WTC11 (cell line): ENCODE data around the gene TPK1. TPM values are rescaled to one million over a fixed set of nuclear protein-coding genes. Genes with fewer than 3 reads are reported as not detected.

Experiments
- ATAC-seq: fragments of 200-7000 bp; cut with Tn5 transposase; 2 replicates; pipeline ENCODE4 v1.10.0; 2021; ENCODE audit warnings: mild to moderate bottlenecking, moderate library complexity
- CTCF ChIA-PET: fragments of 300-600 bp; sonication (Branson Sonifier 250); formaldehyde crosslinking; loops from one replicate; lab custom pipeline; 2021; ENCODE audit warnings: antibody characterized with exemption; lab: Charles Lee
- POLR2A ChIA-PET: fragments of 350-600 bp; sonication (Branson Sonifier 250); formaldehyde crosslinking; loops from one replicate; lab custom pipeline; 2021; ENCODE audit warnings: antibody characterized with exemption; lab: Charles Lee
- DNase-seq: peaks from one replicate; pipeline ENCODE4 v3.0.0; 2021; ENCODE audit warnings: low spot score
- H3K27ac Mint-ChIP-seq: 2 replicates; pipeline ENCODE4 v1.8.0; 2021; ENCODE audit warnings: mixed read lengths
- H3K27me3 Mint-ChIP-seq: 2 replicates; pipeline ENCODE4 v1.8.0; 2021; ENCODE audit warnings: low read depth, mild to moderate bottlenecking, moderate library complexity, mixed read lengths
- H3K36me3 Mint-ChIP-seq: 2 replicates; pipeline ENCODE4 v1.8.0; 2021; ENCODE audit warnings: mixed read lengths
- H3K4me1 Mint-ChIP-seq: 2 replicates; pipeline ENCODE4 v1.8.0; 2022; ENCODE audit warnings: mixed read lengths
- H3K4me3 Mint-ChIP-seq: 2 replicates; pipeline ENCODE4 v1.8.0; 2021; ENCODE audit warnings: mild to moderate bottlenecking, moderate library complexity, mixed read lengths
- H3K9me3 Mint-ChIP-seq: 2 replicates; pipeline ENCODE4 v1.8.0; 2021; ENCODE audit warnings: mixed read lengths
- CREB1 ChIP-seq: sonication (generic); formaldehyde crosslinking; IDR thresholded peaks from 2 replicates; pipeline ENCODE4 v1.8.0; 2023; ENCODE audit warnings: mild to moderate bottlenecking, missing genetic modification reagents
- ESRRA ChIP-seq: sonication (generic); formaldehyde crosslinking; IDR thresholded peaks from 2 replicates; pipeline ENCODE4 v1.8.1; 2022; ENCODE audit warnings: mild to moderate bottlenecking, missing genetic modification reagents, borderline replicate concordance
- FOXK1 ChIP-seq: sonication (generic); formaldehyde crosslinking; IDR thresholded peaks from 2 replicates; pipeline ENCODE4 v1.8.0; 2022; ENCODE audit warnings: mild to moderate bottlenecking, moderate library complexity, missing genetic modification reagents
- FOXP1 ChIP-seq: sonication (generic); formaldehyde crosslinking; IDR thresholded peaks from 2 replicates; pipeline ENCODE4 v1.8.0; 2022; ENCODE audit warnings: missing genetic modification reagents, mild to moderate bottlenecking, moderate library complexity, borderline replicate concordance
- GABPB1 ChIP-seq: sonication (generic); formaldehyde crosslinking; IDR thresholded peaks from 2 replicates; pipeline ENCODE4 v1.8.1; 2023; ENCODE audit warnings: mild to moderate bottlenecking, missing genetic modification reagents
- GRHL2 ChIP-seq: fragments of 250-450 bp; sonication (Bioruptor Pico); IDR thresholded peaks from 2 replicates; pipeline ENCODE4 v1.8.0; 2022; ENCODE audit warnings: mild to moderate bottlenecking, moderate library complexity; ENCODE audit not compliant: insufficient replicate concordance, severe bottlenecking
- KAT7 ChIP-seq: sonication (generic); formaldehyde crosslinking; IDR thresholded peaks from 2 replicates; pipeline ENCODE4 v1.8.1; 2023; ENCODE audit warnings: missing genetic modification reagents, mild to moderate bottlenecking, borderline replicate concordance
- NFYB ChIP-seq: sonication (generic); formaldehyde crosslinking; conservative IDR thresholded peaks from 2 replicates; pipeline ENCODE4 v1.8.0; 2022; ENCODE audit warnings: low read depth, missing genetic modification reagents
- PRRX2 ChIP-seq: fragments of 250-450 bp; sonication (Bioruptor Pico); IDR thresholded peaks from 2 replicates; pipeline ENCODE4 v1.8.0; 2021; ENCODE audit warnings: mild to moderate bottlenecking
- RORB ChIP-seq: fragments of 250-450 bp; sonication (Bioruptor Pico); IDR thresholded peaks from 2 replicates; pipeline ENCODE4 v1.9.0; 2021; ENCODE audit warnings: mild to moderate bottlenecking
- SMAD3 ChIP-seq: sonication (generic); formaldehyde crosslinking; IDR thresholded peaks from 2 replicates; pipeline ENCODE4 v1.8.0; 2022; ENCODE audit warnings: missing genetic modification reagents, mild to moderate bottlenecking, borderline replicate concordance
- ZNF232 ChIP-seq: sonication (generic); formaldehyde crosslinking; IDR thresholded peaks from 2 replicates; pipeline ENCODE4 v1.8.0; 2022; ENCODE audit warnings: mild to moderate bottlenecking, missing genetic modification reagents
- ZNF396 ChIP-seq: fragments of 250-450 bp; sonication (Bioruptor Pico); IDR thresholded peaks from 2 replicates; pipeline ENCODE4 v1.8.0; 2021; ENCODE audit warnings: mild to moderate bottlenecking, moderate library complexity, borderline replicate concordance
- total RNA-seq: library from RNA; stranded (reverse); gene quantifications from 3 replicates; pipeline ENCODE4 v1.2.3, GENCODE V29; 2021
- TF ChIP-seq, protein P1 (sequence below): sonication (generic); formaldehyde crosslinking; IDR thresholded peaks from 2 replicates; pipeline ENCODE4 v1.8.1; 2022; ENCODE audit warnings: mild to moderate bottlenecking, missing genetic modification reagents, moderate library complexity, borderline replicate concordance
- TF ChIP-seq, protein P2 (sequence below): sonication (generic); formaldehyde crosslinking; IDR thresholded peaks from 2 replicates; pipeline ENCODE4 v1.8.1; 2022; ENCODE audit warnings: mild to moderate bottlenecking, moderate library complexity, missing genetic modification reagents
- TF ChIP-seq, protein P3 (sequence below): fragments of 250-450 bp; sonication (Bioruptor Pico); IDR thresholded peaks from 2 replicates; pipeline ENCODE4 v1.9.0; 2021; ENCODE audit warnings: mild to moderate bottlenecking, borderline replicate concordance
- TF ChIP-seq, protein P4 (sequence below): sonication (generic); formaldehyde crosslinking; conservative IDR thresholded peaks from 2 replicates; pipeline ENCODE4 v1.8.1; 2022; ENCODE audit warnings: mild to moderate bottlenecking, missing genetic modification reagents
- TF ChIP-seq, protein P5 (sequence below): sonication (generic); formaldehyde crosslinking; IDR thresholded peaks from 2 replicates; pipeline ENCODE4 v1.8.1; 2023; ENCODE audit warnings: mild to moderate bottlenecking, moderate library complexity, missing genetic modification reagents
- TF ChIP-seq, protein P6 (sequence below): sonication (generic); formaldehyde crosslinking; IDR thresholded peaks from 2 replicates; pipeline ENCODE4 v1.8.0; 2022; ENCODE audit warnings: missing genetic modification reagents

Gene TPK1
- total RNA-seq, 1 experiment from 2014 or later, result 2.7 TPM

DNA sequence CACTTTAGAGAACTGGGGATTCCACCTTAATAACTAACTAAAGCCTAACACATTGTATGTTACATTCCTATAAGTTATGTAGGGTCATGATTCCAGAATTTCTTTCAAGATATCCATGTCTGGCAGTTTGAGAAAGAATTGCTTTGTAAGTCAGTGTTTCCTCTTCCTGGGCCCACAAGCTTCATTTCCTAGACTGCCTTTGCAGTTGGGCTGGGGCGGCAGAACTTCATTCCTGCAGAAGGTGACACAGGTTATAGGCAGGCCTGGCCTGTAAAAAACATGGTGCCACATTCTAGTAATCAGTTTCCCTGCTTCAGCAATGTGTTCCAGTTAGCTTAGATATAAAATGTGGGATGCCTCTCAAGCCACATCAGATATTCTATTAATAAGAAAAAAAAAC, 248.2 kb downstream of the TPK1 start (continued):
- TF ChIP-seq ZNF396, result no peak
- TF ChIP-seq FOXK1 (CRISPR knock-in tag), result no peak
- no peak for TF ChIP-seq KAT7 (CRISPR knock-in tag)
- TF ChIP-seq ZNF232 (CRISPR knock-in tag), result no peak
- TF ChIP-seq, protein P1, sequence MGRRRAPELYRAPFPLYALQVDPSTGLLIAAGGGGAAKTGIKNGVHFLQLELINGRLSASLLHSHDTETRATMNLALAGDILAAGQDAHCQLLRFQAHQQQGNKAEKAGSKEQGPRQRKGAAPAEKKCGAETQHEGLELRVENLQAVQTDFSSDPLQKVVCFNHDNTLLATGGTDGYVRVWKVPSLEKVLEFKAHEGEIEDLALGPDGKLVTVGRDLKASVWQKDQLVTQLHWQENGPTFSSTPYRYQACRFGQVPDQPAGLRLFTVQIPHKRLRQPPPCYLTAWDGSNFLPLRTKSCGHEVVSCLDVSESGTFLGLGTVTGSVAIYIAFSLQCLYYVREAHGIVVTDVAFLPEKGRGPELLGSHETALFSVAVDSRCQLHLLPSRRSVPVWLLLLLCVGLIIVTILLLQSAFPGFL (CRISPR knock-in tag), result no peak
- no peak for TF ChIP-seq SMAD3
- TF ChIP-seq GABPB1 (CRISPR knock-in tag), result no peak
- TF ChIP-seq FOXP1 (CRISPR knock-in tag), result no peak

DNA sequence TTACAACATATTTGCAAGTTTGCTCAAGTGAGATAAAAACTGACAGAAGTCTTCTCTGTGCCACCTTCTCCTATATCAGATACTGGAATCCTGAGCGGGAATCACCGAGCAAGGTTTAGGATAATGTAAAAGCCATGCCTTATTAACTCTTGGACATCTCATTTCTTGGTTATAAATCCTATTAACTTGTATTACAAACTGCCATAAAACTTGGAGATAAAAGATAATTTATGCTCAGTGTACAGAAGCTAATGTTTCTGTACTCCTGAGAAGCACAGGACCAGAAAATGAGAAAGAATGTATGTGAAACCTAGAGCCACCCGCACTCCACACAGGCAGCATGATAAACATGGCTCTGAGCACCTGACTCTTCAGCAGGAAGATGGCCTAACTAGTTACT, 251.1 kb downstream of the TPK1 start:
- H3K27me3 Mint-ChIP-seq, result no peaks in the 10 kb centered on the region
- no peaks in the 10 kb centered on the region for H3K4me1 Mint-ChIP-seq
- no peaks in the 10 kb centered on the region for H3K36me3 Mint-ChIP-seq
- ChIA-PET POLR2A (no interaction called here), CTCF (no interaction called here)
- TF ChIP-seq, protein P2, sequence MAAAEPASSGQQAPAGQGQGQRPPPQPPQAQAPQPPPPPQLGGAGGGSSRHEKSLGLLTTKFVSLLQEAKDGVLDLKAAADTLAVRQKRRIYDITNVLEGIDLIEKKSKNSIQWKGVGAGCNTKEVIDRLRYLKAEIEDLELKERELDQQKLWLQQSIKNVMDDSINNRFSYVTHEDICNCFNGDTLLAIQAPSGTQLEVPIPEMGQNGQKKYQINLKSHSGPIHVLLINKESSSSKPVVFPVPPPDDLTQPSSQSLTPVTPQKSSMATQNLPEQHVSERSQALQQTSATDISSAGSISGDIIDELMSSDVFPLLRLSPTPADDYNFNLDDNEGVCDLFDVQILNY (CRISPR knock-in tag), result no peak
- TF ChIP-seq RORB (no peak), NFYB (CRISPR knock-in tag) (no peak)
- TF ChIP-seq, protein P3, sequence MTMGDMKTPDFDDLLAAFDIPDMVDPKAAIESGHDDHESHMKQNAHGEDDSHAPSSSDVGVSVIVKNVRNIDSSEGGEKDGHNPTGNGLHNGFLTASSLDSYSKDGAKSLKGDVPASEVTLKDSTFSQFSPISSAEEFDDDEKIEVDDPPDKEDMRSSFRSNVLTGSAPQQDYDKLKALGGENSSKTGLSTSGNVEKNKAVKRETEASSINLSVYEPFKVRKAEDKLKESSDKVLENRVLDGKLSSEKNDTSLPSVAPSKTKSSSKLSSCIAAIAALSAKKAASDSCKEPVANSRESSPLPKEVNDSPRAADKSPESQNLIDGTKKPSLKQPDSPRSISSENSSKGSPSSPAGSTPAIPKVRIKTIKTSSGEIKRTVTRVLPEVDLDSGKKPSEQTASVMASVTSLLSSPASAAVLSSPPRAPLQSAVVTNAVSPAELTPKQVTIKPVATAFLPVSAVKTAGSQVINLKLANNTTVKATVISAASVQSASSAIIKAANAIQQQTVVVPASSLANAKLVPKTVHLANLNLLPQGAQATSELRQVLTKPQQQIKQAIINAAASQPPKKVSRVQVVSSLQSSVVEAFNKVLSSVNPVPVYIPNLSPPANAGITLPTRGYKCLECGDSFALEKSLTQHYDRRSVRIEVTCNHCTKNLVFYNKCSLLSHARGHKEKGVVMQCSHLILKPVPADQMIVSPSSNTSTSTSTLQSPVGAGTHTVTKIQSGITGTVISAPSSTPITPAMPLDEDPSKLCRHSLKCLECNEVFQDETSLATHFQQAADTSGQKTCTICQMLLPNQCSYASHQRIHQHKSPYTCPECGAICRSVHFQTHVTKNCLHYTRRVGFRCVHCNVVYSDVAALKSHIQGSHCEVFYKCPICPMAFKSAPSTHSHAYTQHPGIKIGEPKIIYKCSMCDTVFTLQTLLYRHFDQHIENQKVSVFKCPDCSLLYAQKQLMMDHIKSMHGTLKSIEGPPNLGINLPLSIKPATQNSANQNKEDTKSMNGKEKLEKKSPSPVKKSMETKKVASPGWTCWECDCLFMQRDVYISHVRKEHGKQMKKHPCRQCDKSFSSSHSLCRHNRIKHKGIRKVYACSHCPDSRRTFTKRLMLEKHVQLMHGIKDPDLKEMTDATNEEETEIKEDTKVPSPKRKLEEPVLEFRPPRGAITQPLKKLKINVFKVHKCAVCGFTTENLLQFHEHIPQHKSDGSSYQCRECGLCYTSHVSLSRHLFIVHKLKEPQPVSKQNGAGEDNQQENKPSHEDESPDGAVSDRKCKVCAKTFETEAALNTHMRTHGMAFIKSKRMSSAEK (CRISPR knock-in tag), result no peak
- no peaks in the 10 kb centered on the region for H3K9me3 Mint-ChIP-seq
- H3K4me3 Mint-ChIP-seq, result no peak overlapping the region
- no peak for ATAC-seq
- no peak overlapping the region for H3K27ac Mint-ChIP-seq
- DNase-seq, result no peak

DNA sequence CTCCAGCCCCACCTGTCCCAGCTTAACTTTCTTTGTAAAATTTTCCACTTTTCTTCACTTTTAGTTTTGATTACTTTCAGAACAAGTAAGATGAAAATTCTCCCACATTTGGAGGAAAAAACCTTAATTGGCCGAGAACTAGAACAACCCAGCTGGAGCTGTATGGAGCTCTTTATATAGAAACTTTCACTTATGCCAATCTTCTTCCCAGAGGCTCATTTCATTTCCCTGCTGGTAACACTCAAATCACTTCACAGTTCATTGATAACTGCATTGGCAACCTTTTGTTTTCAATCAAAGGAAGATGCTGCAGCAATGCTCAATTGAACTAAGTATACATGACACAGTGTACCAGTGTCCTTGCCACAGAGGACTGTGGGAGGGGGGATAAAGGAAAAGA, 256.2 kb downstream of the TPK1 start:
- ATAC-seq, result no peak
- ChIA-PET POLR2A (no interaction called here), CTCF (no interaction called here)
- no peaks in the 10 kb centered on the region for H3K4me1 Mint-ChIP-seq
- peaks cover 2% of the 10 kb centered on the region; the same call in 1 of the 2 replicates for H3K9me3 Mint-ChIP-seq
- TF ChIP-seq ESRRA (CRISPR knock-in tag), result no peak
- DNase-seq, result no peak
- no peak overlapping the region for H3K4me3 Mint-ChIP-seq
- no peaks in the 10 kb centered on the region for H3K27me3 Mint-ChIP-seq
- H3K36me3 Mint-ChIP-seq, result no peaks in the 10 kb centered on the region
- H3K27ac Mint-ChIP-seq, result no peak overlapping the region

DNA sequence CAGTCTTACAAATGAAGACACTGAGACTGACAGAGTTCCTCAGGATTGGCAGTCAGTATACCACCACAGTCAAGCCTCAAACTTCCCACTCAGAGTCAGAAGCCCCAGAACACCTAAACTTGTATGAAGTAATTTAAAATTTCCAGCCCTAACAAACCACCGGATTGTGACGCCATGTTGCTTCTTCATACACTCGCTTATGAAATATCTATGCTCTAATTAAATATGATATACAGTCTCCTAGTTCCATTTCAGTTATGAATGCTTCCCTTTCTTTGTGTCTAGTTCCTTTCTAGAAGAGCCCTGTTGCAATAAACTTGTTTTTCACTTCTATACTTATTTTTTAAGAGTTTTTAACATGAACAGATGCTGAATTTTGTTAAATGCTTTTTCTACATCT, 260.4 kb downstream of the TPK1 start:
- Mint-ChIP-seq H3K36me3 (no peaks in the 10 kb centered on the region), H3K4me1 (no peaks in the 10 kb centered on the region), H3K9me3 (peaks cover 7% of the 10 kb centered on the region), H3K27me3 (no peaks in the 10 kb centered on the region), H3K4me3 (no peak overlapping the region), H3K27ac (no peak overlapping the region)
- ChIA-PET POLR2A (no interaction called here), CTCF (no interaction called here)
- DNase-seq (no peak), ATAC-seq (no peak)
- TF ChIP-seq, protein P4, sequence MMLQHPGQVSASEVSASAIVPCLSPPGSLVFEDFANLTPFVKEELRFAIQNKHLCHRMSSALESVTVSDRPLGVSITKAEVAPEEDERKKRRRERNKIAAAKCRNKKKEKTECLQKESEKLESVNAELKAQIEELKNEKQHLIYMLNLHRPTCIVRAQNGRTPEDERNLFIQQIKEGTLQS (CRISPR knock-in tag), result no peak
- TF ChIP-seq, protein P5, sequence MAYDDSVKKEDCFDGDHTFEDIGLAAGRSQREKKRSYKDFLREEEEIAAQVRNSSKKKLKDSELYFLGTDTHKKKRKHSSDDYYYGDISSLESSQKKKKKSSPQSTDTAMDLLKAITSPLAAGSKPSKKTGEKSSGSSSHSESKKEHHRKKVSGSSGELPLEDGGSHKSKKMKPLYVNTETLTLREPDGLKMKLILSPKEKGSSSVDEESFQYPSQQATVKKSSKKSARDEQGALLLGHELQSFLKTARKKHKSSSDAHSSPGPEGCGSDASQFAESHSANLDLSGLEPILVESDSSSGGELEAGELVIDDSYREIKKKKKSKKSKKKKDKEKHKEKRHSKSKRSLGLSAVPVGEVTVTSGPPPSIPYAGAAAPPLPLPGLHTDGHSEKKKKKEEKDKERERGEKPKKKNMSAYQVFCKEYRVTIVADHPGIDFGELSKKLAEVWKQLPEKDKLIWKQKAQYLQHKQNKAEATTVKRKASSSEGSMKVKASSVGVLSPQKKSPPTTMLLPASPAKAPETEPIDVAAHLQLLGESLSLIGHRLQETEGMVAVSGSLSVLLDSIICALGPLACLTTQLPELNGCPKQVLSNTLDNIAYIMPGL (CRISPR knock-in tag), result no peak
- TF ChIP-seq CREB1 (CRISPR knock-in tag), result no peak
- no peak for TF ChIP-seq GRHL2 (CRISPR knock-in tag)
- TF ChIP-seq, protein P6, sequence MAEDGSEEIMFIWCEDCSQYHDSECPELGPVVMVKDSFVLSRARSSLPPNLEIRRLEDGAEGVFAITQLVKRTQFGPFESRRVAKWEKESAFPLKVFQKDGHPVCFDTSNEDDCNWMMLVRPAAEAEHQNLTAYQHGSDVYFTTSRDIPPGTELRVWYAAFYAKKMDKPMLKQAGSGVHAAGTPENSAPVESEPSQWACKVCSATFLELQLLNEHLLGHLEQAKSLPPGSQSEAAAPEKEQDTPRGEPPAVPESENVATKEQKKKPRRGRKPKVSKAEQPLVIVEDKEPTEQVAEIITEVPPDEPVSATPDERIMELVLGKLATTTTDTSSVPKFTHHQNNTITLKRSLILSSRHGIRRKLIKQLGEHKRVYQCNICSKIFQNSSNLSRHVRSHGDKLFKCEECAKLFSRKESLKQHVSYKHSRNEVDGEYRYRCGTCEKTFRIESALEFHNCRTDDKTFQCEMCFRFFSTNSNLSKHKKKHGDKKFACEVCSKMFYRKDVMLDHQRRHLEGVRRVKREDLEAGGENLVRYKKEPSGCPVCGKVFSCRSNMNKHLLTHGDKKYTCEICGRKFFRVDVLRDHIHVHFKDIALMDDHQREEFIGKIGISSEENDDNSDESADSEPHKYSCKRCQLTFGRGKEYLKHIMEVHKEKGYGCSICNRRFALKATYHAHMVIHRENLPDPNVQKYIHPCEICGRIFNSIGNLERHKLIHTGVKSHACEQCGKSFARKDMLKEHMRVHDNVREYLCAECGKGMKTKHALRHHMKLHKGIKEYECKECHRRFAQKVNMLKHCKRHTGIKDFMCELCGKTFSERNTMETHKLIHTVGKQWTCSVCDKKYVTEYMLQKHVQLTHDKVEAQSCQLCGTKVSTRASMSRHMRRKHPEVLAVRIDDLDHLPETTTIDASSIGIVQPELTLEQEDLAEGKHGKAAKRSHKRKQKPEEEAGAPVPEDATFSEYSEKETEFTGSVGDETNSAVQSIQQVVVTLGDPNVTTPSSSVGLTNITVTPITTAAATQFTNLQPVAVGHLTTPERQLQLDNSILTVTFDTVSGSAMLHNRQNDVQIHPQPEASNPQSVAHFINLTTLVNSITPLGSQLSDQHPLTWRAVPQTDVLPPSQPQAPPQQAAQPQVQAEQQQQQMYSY (CRISPR knock-in tag), result no peak
- TF ChIP-seq PRRX2 (CRISPR knock-in tag), result no peak
